Measurements from ENCODE around the gene ZDHHC14.

DNA sequence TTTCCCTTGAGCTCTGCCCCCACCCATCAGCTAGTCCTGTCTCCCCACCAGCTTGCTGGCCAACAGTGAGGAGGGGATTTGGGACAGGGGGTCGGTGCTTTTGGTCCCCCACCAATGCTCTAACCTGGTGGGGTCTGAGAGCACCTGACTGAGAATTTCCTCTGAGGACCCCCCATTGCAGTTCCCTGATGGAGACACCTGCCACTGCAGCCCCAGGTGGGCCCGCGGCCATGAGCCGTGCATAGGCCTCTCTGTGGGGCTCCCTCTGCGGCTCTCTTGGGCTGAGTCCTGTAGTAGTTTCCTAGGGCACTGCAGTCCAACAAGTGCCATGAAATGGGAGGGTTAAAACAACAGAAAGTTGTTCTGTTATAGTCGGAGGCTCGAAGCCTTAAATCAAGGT lies 269.8 kb downstream of the ZDHHC14 start:
- TF ChIP-seq, protein P1, sequence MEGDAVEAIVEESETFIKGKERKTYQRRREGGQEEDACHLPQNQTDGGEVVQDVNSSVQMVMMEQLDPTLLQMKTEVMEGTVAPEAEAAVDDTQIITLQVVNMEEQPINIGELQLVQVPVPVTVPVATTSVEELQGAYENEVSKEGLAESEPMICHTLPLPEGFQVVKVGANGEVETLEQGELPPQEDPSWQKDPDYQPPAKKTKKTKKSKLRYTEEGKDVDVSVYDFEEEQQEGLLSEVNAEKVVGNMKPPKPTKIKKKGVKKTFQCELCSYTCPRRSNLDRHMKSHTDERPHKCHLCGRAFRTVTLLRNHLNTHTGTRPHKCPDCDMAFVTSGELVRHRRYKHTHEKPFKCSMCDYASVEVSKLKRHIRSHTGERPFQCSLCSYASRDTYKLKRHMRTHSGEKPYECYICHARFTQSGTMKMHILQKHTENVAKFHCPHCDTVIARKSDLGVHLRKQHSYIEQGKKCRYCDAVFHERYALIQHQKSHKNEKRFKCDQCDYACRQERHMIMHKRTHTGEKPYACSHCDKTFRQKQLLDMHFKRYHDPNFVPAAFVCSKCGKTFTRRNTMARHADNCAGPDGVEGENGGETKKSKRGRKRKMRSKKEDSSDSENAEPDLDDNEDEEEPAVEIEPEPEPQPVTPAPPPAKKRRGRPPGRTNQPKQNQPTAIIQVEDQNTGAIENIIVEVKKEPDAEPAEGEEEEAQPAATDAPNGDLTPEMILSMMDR (IDR thresholded peaks at IDR 0.05) = no peak
- TF ChIP-seq EP300 (IDR thresholded peaks at IDR 0.05) = no peak
- TF ChIP-seq POLR2AphosphoS5 (IDR thresholded peaks at IDR 0.05) = no peak
